ENCODE measurements around the gene CKM. TPM values are rescaled to one million over a fixed set of nuclear protein-coding genes. Genes with fewer than 3 reads are reported as not detected.

The CKM gene
- total and polyA plus RNA-seq, 2 donors (not counting 3 experiments of a cell fraction or from before 2014, with no cell fraction given): not detected

GRCh38 chr19:45323671-45324081 lies 1.0 kb upstream of the CKM start:
- Histone ChIP-seq H3K9ac (replicated peaks; ENCODE audit: extremely low read depth, insufficient read depth, low read length) (no peak overlapping the region), H2AFZ (ENCODE audit: low read depth, low read length) (peak overlapping the region; percentile 84), H3K4me3 (replicated peaks in 1 of 3; ENCODE audit: insufficient read depth in 1 of 3, low read depth in 1 of 3, low read length in 3 of 3) (peak overlapping the region in 1 of 3 experiments; percentile 4), H3K36me3 (ENCODE audit: control insufficient read depth in 2 of 2, extremely low read depth in 1 of 2, insufficient read depth in 2 of 2, low read length in 2 of 2) (no peaks in the 10 kb centered on the region), H3K79me2 (ENCODE audit: control insufficient read depth, insufficient read depth, low read length) (no peaks in the 10 kb centered on the region), H3K9me1 (replicated peaks; ENCODE audit: control insufficient read depth, extremely low read depth, insufficient read depth, low read length) (no peaks in the 10 kb centered on the region), H3K27me3 (ENCODE audit: control insufficient read depth in 2 of 2, insufficient read depth in 2 of 2, low read length in 2 of 2) (peaks cover 4 to 5% of the 10 kb centered on the region in 2 experiments), H3K9me3 (replicated peaks; ENCODE audit: control insufficient read depth, insufficient read depth, low read length) (no peaks in the 10 kb centered on the region), H3K27ac (ENCODE audit: insufficient read depth, low read depth, low read length) (no peak overlapping the region), H4K20me1 (replicated peaks; ENCODE audit: control insufficient read depth, extremely low read depth, insufficient read depth, low read length) (no peaks in the 10 kb centered on the region), H3K4me1 (ENCODE audit: control insufficient read depth, extremely low read depth, insufficient read depth, low read length) (no peaks in the 10 kb centered on the region), H3K4me2 (ENCODE audit: insufficient read depth, low read length) (peak overlapping the region; percentile 44)
- DNase-seq (ENCODE audit: low read depth, low spot score) (no peak), FAIRE-seq (no peak)
- intact Hi-C loops (cut with micrococcal nuclease) (no loop called here), dilution Hi-C loops (cut with MboI; ENCODE audit: extremely low pct_ligation_motif_present, low sequenced_read_pairs) (no loop called here)
- ChIA-PET POLR2A (no interaction called here), CTCF (no interaction called here)
- no TSS peak for BruUV-seq (replicated peaks)
- TF ChIP-seq FOS (IDR thresholded peaks at IDR 0.05; ENCODE audit: borderline replicate concordance, insufficient read depth, low read length) (no peak), JUN (IDR thresholded peaks at IDR 0.05; ENCODE audit: borderline replicate concordance, insufficient read depth, insufficient read length, low read depth) (no peak), CTCF (IDR thresholded peaks at IDR 0.05; ENCODE audit: extremely low read depth in 1 of 2, insufficient read depth in 1 of 2, low read depth in 1 of 2, low read length in 2 of 2) (no peak), POLR2A (IDR thresholded peaks at IDR 0.05; ENCODE audit: low read depth, low read length) (no peak), GATA2 (IDR thresholded peaks at IDR 0.05; ENCODE audit: insufficient read depth, insufficient read length, low read depth, low read length) (no peak), POLR2AphosphoS5 (IDR thresholded peaks at IDR 0.05; ENCODE audit: insufficient read depth, low read depth, low read length) (no peak), EZH2 (IDR thresholded peaks at IDR 0.05; ENCODE audit: borderline replicate concordance, low read depth, low read length, severe bottlenecking) (no peak), MYC (IDR thresholded peaks at IDR 0.05; ENCODE audit: low read depth, low read length) (no peak)
- TF ChIP-seq, protein P1, sequence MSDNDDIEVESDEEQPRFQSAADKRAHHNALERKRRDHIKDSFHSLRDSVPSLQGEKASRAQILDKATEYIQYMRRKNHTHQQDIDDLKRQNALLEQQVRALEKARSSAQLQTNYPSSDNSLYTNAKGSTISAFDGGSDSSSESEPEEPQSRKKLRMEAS (IDR thresholded peaks at IDR 0.05; ENCODE audit: insufficient read depth, insufficient read length): no peak
